ENCODE data around the gene LRRC14B.

DNA sequence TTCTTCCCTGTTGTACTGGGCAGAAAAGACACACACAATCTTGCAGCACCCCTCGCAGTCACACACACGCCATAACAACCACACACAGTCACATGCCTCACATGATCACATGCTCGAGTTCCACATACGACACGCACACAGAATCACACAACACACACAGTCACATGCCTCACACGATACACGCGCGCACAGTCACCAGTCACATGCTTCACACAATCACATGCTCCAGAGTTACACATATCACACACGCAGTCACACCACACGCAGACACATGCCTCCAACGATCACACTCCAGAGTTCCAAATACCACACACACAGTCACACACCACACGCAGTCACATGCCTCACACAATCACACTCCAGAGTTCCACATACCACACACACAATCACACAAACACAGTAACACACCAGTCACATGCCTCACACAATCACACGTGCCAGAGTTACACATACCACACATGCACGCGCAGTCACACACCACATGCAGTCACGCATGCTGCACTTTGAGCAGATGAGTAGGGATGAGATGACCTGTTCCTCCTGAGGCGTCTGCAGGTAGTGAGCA lies 49.0 kb upstream of the LRRC14B start:
- TF ChIP-seq CTCF (IDR thresholded peaks at IDR 0.05) (no peak), POLR2A (IDR thresholded peaks at IDR 0.05) (no peak), EP300 (IDR thresholded peaks at IDR 0.05) (no peak), POLR2AphosphoS5 (IDR thresholded peaks at IDR 0.05) (no peak)

Measured in gastroesophageal sphincter (tissue), 3 donors.